Keratinocyte (primary cell): Measurements from ENCODE around the gene FAM174B. TPM values are rescaled to one million over a fixed set of nuclear protein-coding genes. Genes with fewer than 3 reads are reported as not detected.

Experiments
- DNase-seq: peaks from one replicate; pipeline ENCODE4 v3.0.0-alpha.2; 2011; ENCODE audit warnings: low read depth, missing footprints, low spot score
- FAIRE-seq: peaks from 2 replicates; lab custom pipeline; 2011; peaks lifted over from hg19 to GRCh38; lab: Jason Lieb, UNC
- H2AFZ ChIP-seq: 2 replicates; pipeline ENCODE4 v1.6.0; 2012; ENCODE audit warnings: low read length, control low read depth, inconsistent platforms; ENCODE audit not compliant: control insufficient read depth
- H3K27ac ChIP-seq: 2 replicates; pipeline ENCODE4 v1.5.1; 2011; ENCODE audit warnings: low read length; ENCODE audit not compliant: control insufficient read depth, insufficient read depth
- H3K27me3 ChIP-seq: 3 replicates; pipeline ENCODE4 v1.6.0; 2011; ENCODE audit warnings: low read length; ENCODE audit not compliant: control insufficient read depth, insufficient read depth; ENCODE audit errors: extremely low read depth
- H3K36me3 ChIP-seq, 2 experiments: 2 replicates in 1 of 2; 3 replicates in 1 of 2; pipeline ENCODE4 v1.5.1; 2011; ENCODE audit warnings: low read length in 2 of 2, mild to moderate bottlenecking in 1 of 2; ENCODE audit not compliant: control insufficient read depth in 2 of 2, insufficient read depth in 2 of 2; ENCODE audit errors: extremely low read depth in 1 of 2
- H3K4me1 ChIP-seq: 3 replicates; pipeline ENCODE4 v1.5.1; 2011; ENCODE audit warnings: low read length; ENCODE audit not compliant: control insufficient read depth, insufficient read depth; ENCODE audit errors: extremely low read depth
- H3K4me2 ChIP-seq: 3 replicates; pipeline ENCODE4 v1.6.0; 2011; ENCODE audit warnings: low read depth, low read length; ENCODE audit not compliant: control insufficient read depth, insufficient read depth; ENCODE audit errors: extremely low read depth
- H3K4me3 ChIP-seq, 3 experiments: fragments of 200-600 bp in 1 of 3; sonication (generic) in 1 of 3; 2 replicates in 2 of 3; 3 replicates in 1 of 3; pipeline ENCODE4 v1.5.1; 2011 to 2016; ENCODE audit warnings: low read length in 3 of 3, mild to moderate bottlenecking in 3 of 3, control low read depth in 2 of 3, inconsistent platforms in 1 of 3, low read depth in 1 of 3, mixed read lengths in 1 of 3, mixed run types in 1 of 3, moderate library complexity in 1 of 3; ENCODE audit not compliant: control insufficient read depth in 2 of 3, insufficient read depth in 2 of 3; ENCODE audit errors: extremely low read depth in 1 of 3
- H3K79me2 ChIP-seq: 2 replicates; pipeline ENCODE4 v1.6.0; 2012; ENCODE audit warnings: low read length; ENCODE audit not compliant: control insufficient read depth, insufficient read depth
- H3K9ac ChIP-seq: 3 replicates; pipeline ENCODE4 v1.6.0; 2011; ENCODE audit warnings: low read length; ENCODE audit not compliant: control insufficient read depth, insufficient read depth; ENCODE audit errors: extremely low read depth
- H3K9me1 ChIP-seq: 3 replicates; pipeline ENCODE4 v1.6.0; 2011; ENCODE audit warnings: low read length; ENCODE audit not compliant: control insufficient read depth, insufficient read depth; ENCODE audit errors: extremely low read depth
- H3K9me3 ChIP-seq: 2 replicates; pipeline ENCODE4 v1.5.1; 2012; ENCODE audit warnings: low read depth, low read length; ENCODE audit not compliant: control insufficient read depth
- H4K20me1 ChIP-seq: 3 replicates; pipeline ENCODE4 v1.6.0; 2011; ENCODE audit warnings: low read length; ENCODE audit not compliant: control insufficient read depth, insufficient read depth; ENCODE audit errors: extremely low read depth
- EZH2 ChIP-seq: IDR thresholded peaks from one replicate; pipeline ENCODE4 v1.6.1; 2012; ENCODE audit warnings: inconsistent platforms, mild to moderate bottlenecking, low read length, moderate library complexity
- dilution Hi-C: fragments of 300-500 bp; cut with MboI; formaldehyde crosslinking; loops from one replicate; pipeline ENCODE4 v1.7.0; 2020; ENCODE audit warnings: low sequenced_read_pairs; ENCODE audit not compliant: extremely low pct_ligation_motif_present
- polyA plus RNA-seq, 5 experiments: library from polyadenylated mRNA; depleted of rRNA in 3 of 5; stranded (reverse) in 3 of 5; stranded (forward) in 1 of 5; unstranded in 1 of 5; fragments of >200 nt; gene quantifications; 1 replicate in 1 of 5; 2 replicates in 3 of 5; 3 replicates in 1 of 5; pipeline versions ENCODE4 v1.2.1 to v1.2.3, GENCODE V29; 2011 to 2012; ENCODE audit warnings: missing spikeins in 2 of 5, low read depth in 1 of 5, low replicate concordance in 1 of 5
- TF ChIP-seq, protein P1 (sequence below), 3 experiments: IDR thresholded peaks in 1 of 3; conservative IDR thresholded peaks in 1 of 3; optimal IDR thresholded peaks in 1 of 3; 2 replicates in 2 of 3; 3 replicates in 1 of 3; pipeline versions ENCODE3 to v1.5.1; 2011; ENCODE audit warnings: low read length in 3 of 3, mild to moderate bottlenecking in 3 of 3, moderate library complexity in 2 of 3, control low read depth in 1 of 3, inconsistent platforms in 1 of 3; ENCODE audit not compliant: insufficient read depth in 2 of 3; ENCODE audit errors: extremely low read depth in 1 of 3

Gene FAM174B
- polyA plus RNA-seq, 1 donor (not counting 4 experiments of a cell fraction or from before 2014, with no cell fraction given) = 0.73 TPM

DNA sequence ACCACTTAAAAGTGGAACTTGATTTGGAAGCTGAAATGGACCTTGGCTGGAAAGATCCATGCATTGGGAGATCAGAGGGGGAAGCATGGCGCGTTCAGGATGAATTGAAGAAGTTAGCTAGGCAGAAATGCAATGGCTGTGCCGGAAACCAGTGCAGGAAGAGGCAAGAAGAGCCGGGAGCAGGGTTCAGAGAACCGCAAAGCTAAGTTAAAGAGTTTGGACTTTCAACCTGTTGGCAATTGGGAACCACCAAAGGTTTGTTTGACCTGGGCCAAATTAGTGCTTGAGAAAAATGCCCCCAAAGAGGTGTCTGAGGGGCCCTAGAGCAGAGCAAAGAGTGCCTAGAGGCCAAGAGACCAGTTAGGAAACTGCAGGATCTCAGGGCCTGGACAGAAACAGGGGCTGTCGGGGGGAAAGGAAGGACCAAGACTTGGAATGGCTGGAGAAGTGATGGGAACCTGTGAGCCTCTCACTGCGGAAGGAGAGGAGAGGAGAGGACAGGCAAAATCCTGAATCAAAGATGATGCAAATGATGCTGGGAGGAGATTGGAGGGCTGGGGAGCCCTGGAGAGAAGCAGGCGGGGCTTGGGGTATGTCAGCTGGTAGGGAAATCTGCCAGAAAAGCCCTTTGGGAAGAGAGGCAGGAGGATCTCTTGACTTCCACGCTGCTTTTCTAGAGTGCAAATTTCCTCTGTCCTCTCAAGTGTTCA lies 49.3 kb downstream of the FAM174B start:
- Histone ChIP-seq H3K27me3 (no peaks in the 10 kb centered on the region), H2AFZ (no peak overlapping the region), H3K79me2 (no peaks in the 10 kb centered on the region), H3K27ac (no peak overlapping the region), H3K9me1 (no peaks in the 10 kb centered on the region), H3K4me1 (no peaks in the 10 kb centered on the region), H3K9me3 (no peaks in the 10 kb centered on the region), H3K36me3 (no peaks in the 10 kb centered on the region), H3K4me2 (no peak overlapping the region), H3K9ac (no peak overlapping the region), H3K4me3 (no peak overlapping the region), H4K20me1 (no peaks in the 10 kb centered on the region)
- TF ChIP-seq, protein P1, sequence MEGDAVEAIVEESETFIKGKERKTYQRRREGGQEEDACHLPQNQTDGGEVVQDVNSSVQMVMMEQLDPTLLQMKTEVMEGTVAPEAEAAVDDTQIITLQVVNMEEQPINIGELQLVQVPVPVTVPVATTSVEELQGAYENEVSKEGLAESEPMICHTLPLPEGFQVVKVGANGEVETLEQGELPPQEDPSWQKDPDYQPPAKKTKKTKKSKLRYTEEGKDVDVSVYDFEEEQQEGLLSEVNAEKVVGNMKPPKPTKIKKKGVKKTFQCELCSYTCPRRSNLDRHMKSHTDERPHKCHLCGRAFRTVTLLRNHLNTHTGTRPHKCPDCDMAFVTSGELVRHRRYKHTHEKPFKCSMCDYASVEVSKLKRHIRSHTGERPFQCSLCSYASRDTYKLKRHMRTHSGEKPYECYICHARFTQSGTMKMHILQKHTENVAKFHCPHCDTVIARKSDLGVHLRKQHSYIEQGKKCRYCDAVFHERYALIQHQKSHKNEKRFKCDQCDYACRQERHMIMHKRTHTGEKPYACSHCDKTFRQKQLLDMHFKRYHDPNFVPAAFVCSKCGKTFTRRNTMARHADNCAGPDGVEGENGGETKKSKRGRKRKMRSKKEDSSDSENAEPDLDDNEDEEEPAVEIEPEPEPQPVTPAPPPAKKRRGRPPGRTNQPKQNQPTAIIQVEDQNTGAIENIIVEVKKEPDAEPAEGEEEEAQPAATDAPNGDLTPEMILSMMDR (optimal IDR thresholded peaks at IDR 0.05 in 1 of 3, IDR thresholded peaks at IDR 0.05 in 1 of 3, conservative IDR thresholded peaks at IDR 0.05 in 1 of 3; ENCODE audit: extremely low read depth in 1 of 3, insufficient read depth in 2 of 3, low read length in 3 of 3) = no peak
- no peak for TF ChIP-seq EZH2
- FAIRE-seq (no peak), DNase-seq (no peak)
- dilution Hi-C loops = no loop called here

DNA sequence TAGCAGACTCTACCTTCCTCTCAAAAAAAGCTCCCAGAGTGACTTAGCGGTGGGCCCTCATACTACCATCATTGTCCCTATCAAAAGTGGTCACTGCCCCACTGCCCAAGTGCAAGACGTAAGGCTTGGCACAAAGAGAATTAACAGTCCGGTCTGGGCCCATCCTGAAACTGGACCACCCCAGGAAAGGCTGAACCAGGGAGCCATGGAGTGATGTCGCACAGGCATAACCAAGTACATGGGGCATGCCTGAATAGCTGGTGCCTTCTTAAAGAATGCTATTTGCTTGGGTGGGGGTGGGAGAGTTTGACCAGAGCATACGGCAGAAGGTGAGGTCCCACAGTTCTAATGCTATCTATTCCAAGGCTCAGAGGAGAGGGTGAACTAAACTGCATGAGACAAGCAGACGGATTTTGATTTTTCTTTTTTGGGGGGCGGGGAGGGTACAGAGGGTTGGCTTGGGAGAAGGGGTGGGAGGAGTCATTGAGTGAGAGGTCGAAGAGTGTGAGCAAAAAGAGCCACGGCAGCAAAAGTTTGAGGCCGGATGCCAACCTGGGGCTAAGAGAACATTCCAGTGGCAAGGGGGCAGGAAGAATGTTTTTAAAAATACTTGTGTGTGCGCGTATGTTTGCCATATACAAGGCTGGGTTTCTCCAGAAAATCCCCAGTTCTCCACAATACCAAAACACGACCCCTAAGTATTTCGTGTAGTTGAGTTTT lies 50.2 kb downstream of the FAM174B start:
- Histone ChIP-seq H3K9me1 (no peaks in the 10 kb centered on the region), H3K4me3 (no peak overlapping the region), H4K20me1 (no peaks in the 10 kb centered on the region), H3K36me3 (no peaks in the 10 kb centered on the region), H2AFZ (no peak overlapping the region), H3K4me2 (no peak overlapping the region), H3K4me1 (no peaks in the 10 kb centered on the region), H3K27me3 (no peaks in the 10 kb centered on the region), H3K79me2 (no peaks in the 10 kb centered on the region), H3K27ac (no peak overlapping the region), H3K9ac (no peak overlapping the region), H3K9me3 (no peaks in the 10 kb centered on the region)
- TF ChIP-seq, protein P1 (optimal IDR thresholded peaks at IDR 0.05 in 1 of 3, IDR thresholded peaks at IDR 0.05 in 1 of 3, conservative IDR thresholded peaks at IDR 0.05 in 1 of 3; ENCODE audit: extremely low read depth in 1 of 3, insufficient read depth in 2 of 3, low read length in 3 of 3) = no peak
- TF ChIP-seq EZH2 = no peak
- DNase-seq (no peak), FAIRE-seq (no peak)
- dilution Hi-C loops = no loop called here
